ENCODE results near the gene GNE. TPM values are rescaled to one million over a fixed set of nuclear protein-coding genes. Genes with fewer than 3 reads are reported as not detected.

Gene GNE
- total and polyA plus RNA-seq, 9 of the 15 experiments (the other 6 are each of a cell fraction or from before 2014, with no cell fraction given): 5.1 to 18.6 (median 12.0) TPM

- DNase-seq (ENCODE audit: extremely low read depth in 1 of 4, low spot score in 3 of 4) (no peak), FAIRE-seq (no peak), ATAC-seq (no peak)
- in situ Hi-C loops (cut with MboI): loop anchor here (5.0 kb wide), 1 partner anchor 63 kb away; no protein-coding TSS in a partner anchor
- intact Hi-C loops (cut with micrococcal nuclease): loop anchor here (5.0 kb wide), 2 partner anchors 143 to 208 kb away; partner anchors contain the start of gene OR2S2
- no peaks in the 10 kb centered on the region for H3K36me3 ChIP-seq (ENCODE audit: control insufficient read depth, insufficient read depth, low read length)
- BruUV-seq (replicated peaks): no TSS peak
- no peaks in the 10 kb centered on the region for H3K79me2 ChIP-seq (ENCODE audit: control insufficient read depth, insufficient read depth, low read length)
- no peak for TF ChIP-seq ETV6 (IDR thresholded peaks at IDR 0.05; ENCODE audit: borderline replicate concordance in 1 of 2, low read depth in 2 of 2, low read length in 1 of 2)
- TF ChIP-seq ETV6 (CRISPR knock-in tag; IDR thresholded peaks at IDR 0.05; ENCODE audit: borderline replicate concordance): no peak
- no peak for TF ChIP-seq ZNF785 (CRISPR knock-in tag; IDR thresholded peaks at IDR 0.05)
- TF ChIP-seq TAL1 (IDR thresholded peaks at IDR 0.05): no peak
- TF ChIP-seq DPF2 (IDR thresholded peaks at IDR 0.05): no peak
- TF ChIP-seq TEAD2 (tag; IDR thresholded peaks at IDR 0.05): no peak
- TF ChIP-seq NELFE (IDR thresholded peaks at IDR 0.05; ENCODE audit: insufficient read depth, insufficient read length): no peak
- no peak for TF ChIP-seq ZNF274 (IDR thresholded peaks at IDR 0.05; ENCODE audit: borderline replicate concordance, low read depth, low read length)
- TF ChIP-seq SMAD2 (IDR thresholded peaks at IDR 0.05; ENCODE audit: low read depth, low read length): no peak
- TF ChIP-seq POU5F1 (IDR thresholded peaks at IDR 0.05; ENCODE audit: borderline replicate concordance, low read depth, low read length, partially characterized antibody): no peak
- no peak for TF ChIP-seq WHSC1 (IDR thresholded peaks at IDR 0.05; ENCODE audit: low read length)
- no peak for TF ChIP-seq PATZ1 (CRISPR knock-in tag; IDR thresholded peaks at IDR 0.05; ENCODE audit: borderline replicate concordance)
- TF ChIP-seq CHD1 (IDR thresholded peaks at IDR 0.05; ENCODE audit: low read length): no peak
- TF ChIP-seq ZNF583 (CRISPR knock-in tag; IDR thresholded peaks at IDR 0.05): no peak
- no peak for TF ChIP-seq PTBP1 (IDR thresholded peaks at IDR 0.05; ENCODE audit: low read depth, low read length)
- no peak for TF ChIP-seq ZNF449 (CRISPR knock-in tag; IDR thresholded peaks at IDR 0.05)
- H3K27me3 ChIP-seq (ENCODE audit: control insufficient read depth in 2 of 2, insufficient read depth in 2 of 2, low read length in 2 of 2): peaks cover 0 to under 1% of the 10 kb centered on the region in 2 experiments; a peak in 2 of 5 replicates
- H3K4me2 ChIP-seq (ENCODE audit: insufficient read depth, low read length): no peak overlapping the region
- H3K9me1 ChIP-seq (ENCODE audit: control insufficient read depth, insufficient read depth, low read length): no peaks in the 10 kb centered on the region
- CTCF ChIA-PET (ENCODE audit: low intra/inter-chr PET ratio): interaction anchor here (2.5 kb wide), 1 partner anchor 62 kb away, joined by 13 read pairs; no protein-coding TSS in a partner anchor
- no peaks in the 10 kb centered on the region for H4K20me1 ChIP-seq (replicated peaks; ENCODE audit: control insufficient read depth, insufficient read depth, low read length)
- POLR2A ChIA-PET: interaction anchor here (0.6 to 1.3 kb wide), 3 partner anchors 8 to 25 kb away, joined by 4 to 6 read pairs (median 5); partner anchors contain the start of gene CLTA
- H3K9me3 ChIP-seq (replicated peaks; ENCODE audit: control insufficient read depth, insufficient read depth, low read depth, low read length): no peaks in the 10 kb centered on the region
- no peak overlapping the region for H3K9ac ChIP-seq (ENCODE audit: insufficient read depth in 1 of 2, low read depth in 2 of 2, low read length in 2 of 2)
- peaks cover 5 to 22% of the 10 kb centered on the region in 2 experiments; a peak in 4 of 5 replicates for H3K4me1 ChIP-seq (replicated peaks in 1 of 2; ENCODE audit: control insufficient read depth in 2 of 2, insufficient read depth in 2 of 2, low read length in 2 of 2)
- no peak overlapping the region for H3K4me3 ChIP-seq
- no peak overlapping the region for H3K27ac ChIP-seq (ENCODE audit: extremely low read depth, low read depth, low read length)
- 18% methylated on average over 3 of the region's 3 CpGs for WGBS (ENCODE audit: insufficient coverage, low coverage, missing lambda C conversion rate)
- no peak overlapping the region for H2AFZ ChIP-seq (ENCODE audit: low read depth, low read length)
Observed at GRCh38 chr9:36164989-36165388, 93.3 kb downstream of the GNE start.

All from K562 (cell line).